ENCODE measurements around the gene EIF6.

DNA sequence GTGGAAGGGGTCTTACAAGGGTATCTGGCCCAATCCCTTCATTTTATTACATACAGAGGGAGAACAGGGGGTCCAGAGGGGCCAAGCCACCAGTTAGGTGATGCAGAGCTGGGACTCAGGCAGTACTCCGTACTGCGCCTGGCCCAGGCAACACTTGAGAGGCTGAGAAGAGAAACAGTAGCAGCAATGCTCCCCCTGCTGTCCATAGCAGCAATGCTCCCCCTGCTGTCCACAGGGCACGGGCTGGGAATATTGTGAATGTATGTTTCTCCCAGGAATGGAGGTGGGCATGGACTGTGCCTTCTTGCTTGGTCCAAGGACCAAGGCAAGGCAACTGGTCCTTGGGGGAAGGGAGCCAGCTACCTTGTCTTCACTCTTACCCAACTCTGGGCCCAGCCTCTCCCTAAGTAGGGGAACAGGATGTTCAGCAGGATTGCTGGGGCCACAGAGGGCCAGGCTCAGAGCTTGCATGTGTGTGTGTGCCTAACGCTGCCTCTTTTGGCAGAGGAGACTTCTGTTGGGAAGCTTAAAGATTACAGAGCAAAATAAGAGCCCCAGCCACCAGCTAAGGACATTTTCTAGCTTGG, 22.5 kb upstream of the EIF6 start:
- TF ChIP-seq POLR2AphosphoS5 (IDR thresholded peaks at IDR 0.05; ENCODE audit: low read depth, low read length) (no peak), POLR2A (IDR thresholded peaks at IDR 0.05; ENCODE audit: low read depth, low read length) (no peak), TAF1 (IDR thresholded peaks at IDR 0.05; ENCODE audit: low read depth, low read length) (no peak), SPI1 (IDR thresholded peaks at IDR 0.05; ENCODE audit: low read depth, low read length) (no peak), PAX5 (IDR thresholded peaks at IDR 0.05; ENCODE audit: insufficient read depth, low read length, severe bottlenecking) (no peak), POU2F2 (IDR thresholded peaks at IDR 0.05; ENCODE audit: low read depth, low read length) (no peak)

Measured in GM12891 (cell line).